ENCODE measurements around the gene P2RY11.

GRCh38 chr19:10102787-10103236 lies 8.7 kb upstream of the P2RY11 start:
- TF ChIP-seq FOXM1 (IDR thresholded peaks at IDR 0.05; ENCODE audit: borderline replicate concordance, low read depth) (no peak), NFIC (IDR thresholded peaks at IDR 0.05) (no peak), TCF12 (IDR thresholded peaks at IDR 0.05; ENCODE audit: low read depth) (no peak)

Measured in Ishikawa (cell line).